Subcutaneous abdominal adipose tissue (tissue), 5 donors: ENCODE data around the gene FHL2.

Source experiments
- H3K27ac ChIP-seq: one replicate; pipeline ENCODE4 v1.7.0; 2013; ENCODE audit warnings: low read depth, mild to moderate bottlenecking, inconsistent platforms, low read length, moderate library complexity
- H3K27me3 ChIP-seq, 5 donors: one replicate each; pipeline ENCODE4 v1.7.0; 2013; ENCODE audit warnings: low read length in 5 of 5, inconsistent platforms in 1 of 5; ENCODE audit not compliant: control insufficient read depth in 5 of 5, insufficient read depth in 4 of 5
- H3K36me3 ChIP-seq, 5 donors: one replicate each; pipeline ENCODE4 v1.7.0; 2013; ENCODE audit warnings: low read length in 5 of 5; ENCODE audit not compliant: control insufficient read depth in 5 of 5, insufficient read depth in 5 of 5
- H3K4me1 ChIP-seq, 5 donors: one replicate each; pipeline ENCODE4 v1.7.0; 2013; ENCODE audit warnings: low read length in 5 of 5, mild to moderate bottlenecking in 3 of 5, moderate library complexity in 1 of 5; ENCODE audit not compliant: control insufficient read depth in 5 of 5, insufficient read depth in 5 of 5
- H3K4me3 ChIP-seq, 5 donors: one replicate each; pipeline ENCODE4 v1.7.0; 2013; ENCODE audit warnings: low read length in 5 of 5, low read depth in 1 of 5
- H3K9ac ChIP-seq, 5 donors: one replicate each; pipeline ENCODE4 v1.7.0; 2013; ENCODE audit warnings: low read length in 5 of 5, mild to moderate bottlenecking in 4 of 5, moderate library complexity in 3 of 5
- H3K9me3 ChIP-seq, 5 donors: one replicate each; pipeline ENCODE4 v1.7.0; 2013; ENCODE audit warnings: low read length in 5 of 5; ENCODE audit not compliant: control insufficient read depth in 5 of 5
- donor health status: healthy.
- donor health status: healthy.
- donor health status: healthy.
- donor health status: healthy.
- donor health status: healthy.

The FHL2 gene

DNA sequence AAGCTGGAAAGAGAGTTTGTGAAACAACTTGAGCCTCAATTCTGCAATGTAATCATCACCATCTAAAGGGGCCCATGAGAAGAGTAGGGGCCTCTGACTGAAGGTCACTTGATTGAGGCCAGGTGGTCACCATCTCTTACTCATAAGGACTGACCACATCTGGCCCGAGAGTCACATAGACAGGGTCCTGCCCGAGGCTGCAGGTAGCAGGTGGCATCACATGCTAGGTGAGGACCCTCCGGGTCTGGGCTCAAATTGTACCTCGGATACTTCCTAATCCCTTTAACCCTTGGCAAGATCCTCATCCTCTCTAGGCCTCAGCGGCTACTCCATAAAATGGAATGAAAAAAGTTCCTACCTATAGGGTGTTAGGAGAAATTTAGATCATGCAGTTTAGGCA, 16.7 kb downstream of the FHL2 start:
- peaks cover 0 to 14% (median 0%) of the 10 kb centered on the region in 5 donors for H3K36me3 ChIP-seq
- no peak overlapping the region for H3K27ac ChIP-seq
- no peak overlapping the region for H3K4me3 ChIP-seq
- H3K27me3 ChIP-seq: peaks cover 0 to 15% (median 0%) of the 10 kb centered on the region in 5 donors
- peaks cover 0 to 7% (median 0%) of the 10 kb centered on the region in 5 donors for H3K4me1 ChIP-seq
- no peaks in the 10 kb centered on the region for H3K9me3 ChIP-seq
- no peak overlapping the region for H3K9ac ChIP-seq

- Histone ChIP-seq H3K4me1 (peaks cover 0 to 7% (median 0%) of the 10 kb centered on the region in 5 donors), H3K27me3 (peaks cover 0 to 13% (median 0%) of the 10 kb centered on the region in 5 donors), H3K36me3 (peaks cover 0 to 14% (median 0%) of the 10 kb centered on the region in 5 donors), H3K9me3 (no peaks in the 10 kb centered on the region), H3K9ac (no peak overlapping the region), H3K4me3 (no peak overlapping the region), H3K27ac (no peak overlapping the region)
Measured at GRCh38 chr2:105381101-105381668, 17.7 kb downstream of the FHL2 start.

GRCh38 chr2:105380432-105381100, 18.3 kb downstream of the FHL2 start:
- peaks cover 0 to 10% (median 0%) of the 10 kb centered on the region in 5 donors for H3K36me3 ChIP-seq
- peaks cover 0 to 12% (median 1%) of the 10 kb centered on the region in 5 donors for H3K4me1 ChIP-seq
- H3K27me3 ChIP-seq: peaks cover 0 to 8% (median 0%) of the 10 kb centered on the region in 5 donors
- no peak overlapping the region for H3K27ac ChIP-seq
- H3K9me3 ChIP-seq: no peaks in the 10 kb centered on the region
- no peak overlapping the region for H3K4me3 ChIP-seq
- no peak overlapping the region for H3K9ac ChIP-seq

DNA sequence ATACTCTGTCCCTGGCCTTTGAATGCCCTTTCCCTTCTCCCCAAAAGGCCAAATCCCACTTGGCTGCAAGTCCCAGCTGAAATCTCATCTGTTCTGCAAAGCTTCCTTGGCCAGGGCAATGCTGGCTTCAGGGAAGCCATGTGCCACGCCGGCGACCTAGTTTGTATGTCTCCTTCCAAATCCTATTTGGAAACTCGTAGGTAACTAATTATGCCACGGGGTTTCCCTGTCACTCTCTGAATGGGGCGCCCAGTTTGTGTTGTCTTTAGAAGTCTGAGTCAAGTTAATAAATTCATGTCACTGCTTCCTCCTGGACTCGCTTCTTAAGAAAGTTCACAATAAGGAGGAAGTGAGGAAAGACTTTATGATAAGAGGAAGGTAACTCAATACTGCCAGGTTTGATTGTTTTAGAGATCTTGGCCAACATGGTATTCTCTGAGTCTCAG, 19.1 kb downstream of the FHL2 start:
- Histone ChIP-seq H3K27me3 (peaks cover 0 to 1% (median 0%) of the 10 kb centered on the region in 5 donors), H3K4me1 (peaks cover 0 to 20% (median 9%) of the 10 kb centered on the region in 5 donors), H3K27ac (no peak overlapping the region), H3K4me3 (no peak overlapping the region), H3K36me3 (peaks cover 0 to 2% (median 0%) of the 10 kb centered on the region in 5 donors), H3K9ac (no peak overlapping the region), H3K9me3 (no peaks in the 10 kb centered on the region)

GRCh38 chr2:105378921-105379383, 19.9 kb downstream of the FHL2 start:
- no peak overlapping the region for H3K27ac ChIP-seq

DNA sequence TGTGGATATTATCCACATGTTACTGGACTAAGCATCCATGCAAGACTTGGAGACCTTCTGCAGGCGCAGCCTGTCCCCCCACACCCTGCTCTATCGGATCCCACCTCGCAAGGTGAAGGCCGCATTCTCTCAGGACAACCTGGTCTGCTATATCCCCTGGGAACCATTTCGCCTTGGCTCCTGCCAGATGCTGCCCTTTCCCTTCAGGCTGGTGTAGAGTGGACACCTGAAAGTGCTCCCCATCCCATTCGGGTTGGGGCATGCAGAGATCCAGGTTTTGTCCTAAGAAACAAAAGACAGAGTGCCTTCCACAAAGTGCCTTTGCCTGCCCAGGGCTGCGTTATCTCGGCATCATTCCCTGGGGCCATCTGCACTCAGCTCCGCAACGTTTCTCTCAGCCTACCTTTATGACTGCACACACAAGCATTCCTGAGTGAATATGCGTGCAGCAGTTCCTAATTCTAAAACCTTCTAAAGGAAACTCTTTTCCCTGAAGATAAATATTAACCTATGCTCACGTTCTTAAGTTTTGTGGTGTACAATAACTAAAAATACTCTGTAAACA, 20.5 kb downstream of the FHL2 start:
- peaks cover 0 to 34% (median 23%) of the 10 kb centered on the region in 5 donors for H3K4me1 ChIP-seq
- no peaks in the 10 kb centered on the region for H3K36me3 ChIP-seq
- no peak overlapping the region for H3K9ac ChIP-seq
- no peaks in the 10 kb centered on the region for H3K27me3 ChIP-seq
- H3K4me3 ChIP-seq: no peak overlapping the region
- no peaks in the 10 kb centered on the region for H3K9me3 ChIP-seq
- no peak overlapping the region for H3K27ac ChIP-seq

More at GRCh38 chr2:105378921-105379383, 19.9 kb downstream of the FHL2 start:
- Histone ChIP-seq H3K36me3 (no peaks in the 10 kb centered on the region), H3K27me3 (no peaks in the 10 kb centered on the region), H3K4me1 (peaks cover 0 to 28% (median 17%) of the 10 kb centered on the region in 5 donors), H3K4me3 (no peak overlapping the region), H3K9ac (no peak overlapping the region), H3K9me3 (no peaks in the 10 kb centered on the region)

- Histone ChIP-seq H3K36me3 (no peaks in the 10 kb centered on the region), H3K4me3 (no peak overlapping the region), H3K9ac (no peak overlapping the region), H3K9me3 (no peaks in the 10 kb centered on the region), H3K27me3 (no peaks in the 10 kb centered on the region), H3K27ac (no peak overlapping the region), H3K4me1 (peaks cover 0 to 37% (median 26%) of the 10 kb centered on the region in 5 donors)
Measured at GRCh38 chr2:105377871-105378270, 21.0 kb downstream of the FHL2 start.

GRCh38 chr2:105376789-105377240, 22.0 kb downstream of the FHL2 start:
- Histone ChIP-seq H3K27me3 (no peaks in the 10 kb centered on the region), H3K9me3 (no peaks in the 10 kb centered on the region), H3K27ac (no peak overlapping the region), H3K36me3 (no peaks in the 10 kb centered on the region), H3K9ac (no peak overlapping the region), H3K4me3 (no peak overlapping the region), H3K4me1 (peaks cover 0 to 37% (median 26%) of the 10 kb centered on the region in 5 donors)

DNA sequence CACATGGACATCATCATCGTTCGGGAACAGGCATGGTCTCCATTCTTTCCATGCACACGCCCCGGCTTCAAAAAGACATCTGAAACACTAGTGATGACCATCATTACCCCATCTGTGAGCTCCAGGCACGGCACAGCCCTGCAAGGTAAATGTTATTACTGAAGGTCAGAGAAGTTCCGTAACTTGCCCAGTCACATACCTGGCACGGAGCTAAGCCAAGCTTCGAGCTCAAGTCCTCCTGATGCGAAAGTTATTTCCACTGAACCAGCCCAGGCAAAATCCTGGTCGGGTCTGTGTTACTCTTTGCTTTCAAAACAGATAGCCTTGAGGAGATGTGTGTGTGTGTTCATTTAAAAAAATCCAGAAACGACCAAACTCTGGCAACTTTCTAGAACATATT, 22.8 kb downstream of the FHL2 start:
- H3K27ac ChIP-seq: no peak overlapping the region
- no peak overlapping the region for H3K9ac ChIP-seq
- H3K4me3 ChIP-seq: no peak overlapping the region
- H3K9me3 ChIP-seq: no peaks in the 10 kb centered on the region
- H3K36me3 ChIP-seq: no peaks in the 10 kb centered on the region
- H3K4me1 ChIP-seq: peaks cover 0 to 37% (median 26%) of the 10 kb centered on the region in 5 donors
- H3K27me3 ChIP-seq: no peaks in the 10 kb centered on the region

GRCh38 chr2:105375001-105375561, 23.8 kb downstream of the FHL2 start:
- no peak overlapping the region for H3K4me3 ChIP-seq
- no peaks in the 10 kb centered on the region for H3K27me3 ChIP-seq
- no peak overlapping the region for H3K27ac ChIP-seq
- no peaks in the 10 kb centered on the region for H3K36me3 ChIP-seq
- H3K9me3 ChIP-seq: no peaks in the 10 kb centered on the region
- no peak overlapping the region for H3K9ac ChIP-seq
- peaks cover 0 to 37% (median 26%) of the 10 kb centered on the region in 5 donors for H3K4me1 ChIP-seq
